A673 (cell line): ENCODE data around the gene SGK1. TPM values are rescaled to one million over a fixed set of nuclear protein-coding genes. Genes with fewer than 3 reads are reported as not detected.
A peak's percentile ranks its signal among the peaks of the same experiment; 100 is the strongest.
"Not testable (repeated sequence)": the region's sequence is repeated elsewhere in the genome, so short reads cannot be mapped to it uniquely, and the experiment has no call there.

Experiments used
- BruUV-seq: library from RNA; stranded (reverse); fragments of 400-500 nt; replicated peaks from 2 replicates; lab custom pipeline; 2021; lab: Mats Ljungman, UMichigan
- CTCF ChIA-PET: fragments of 300-600 bp; sonication (Branson Sonifier 250); formaldehyde crosslinking; loops from one replicate; lab custom pipeline; 2022; ENCODE audit warnings: antibody characterized with exemption; lab: Charles Lee
- POLR2A ChIA-PET: fragments of 300-600 bp; sonication (Branson Sonifier 250); formaldehyde crosslinking; loops from one replicate; lab custom pipeline; 2022; ENCODE audit warnings: antibody characterized with exemption; ENCODE audit not compliant: low non-redundant PET; lab: Charles Lee
- DNase-seq: peaks from one replicate; pipeline ENCODE4 v3.0.0-alpha.2; 2015; ENCODE audit warnings: low spot score
- H3K27ac ChIP-seq: fragments of 200-600 bp; sonication (generic); 2 replicates; pipeline ENCODE4 v1.5.1; 2016; ENCODE audit warnings: mixed run types, low read depth, mild to moderate bottlenecking, mixed read lengths, antibody characterized with exemption, low read length; ENCODE audit not compliant: poor library complexity, severe bottlenecking
- H3K27me3 ChIP-seq: fragments of 200-600 bp; sonication (generic); replicated peaks from 2 replicates; pipeline ENCODE4 v1.6.1; 2017; ENCODE audit warnings: mixed run types, low read depth, mild to moderate bottlenecking, mixed read lengths, antibody characterized with exemption, low read length; ENCODE audit not compliant: insufficient read depth, poor library complexity
- H3K36me3 ChIP-seq: fragments of 200-600 bp; sonication (generic); 2 replicates; pipeline ENCODE4 v1.6.1; 2016; ENCODE audit warnings: mixed run types, mild to moderate bottlenecking, mixed read lengths, antibody characterized with exemption, low read length; ENCODE audit not compliant: insufficient read depth, poor library complexity, severe bottlenecking
- H3K4me1 ChIP-seq: fragments of 200-600 bp; sonication (generic); 2 replicates; pipeline ENCODE4 v1.6.1; 2017; ENCODE audit warnings: mixed run types, mild to moderate bottlenecking, mixed read lengths, antibody characterized with exemption, low read length; ENCODE audit not compliant: insufficient read depth, poor library complexity, severe bottlenecking
- H3K4me3 ChIP-seq: fragments of 200-600 bp; sonication (generic); 2 replicates; pipeline ENCODE4 v1.5.1; 2016; ENCODE audit warnings: low read depth, mixed run types, mild to moderate bottlenecking, mixed read lengths, low read length; ENCODE audit not compliant: poor library complexity, severe bottlenecking
- H3K9me3 ChIP-seq: fragments of 200-600 bp; sonication (generic); 2 replicates; pipeline ENCODE4 v1.6.1; 2016; ENCODE audit warnings: mixed run types, low read depth, mild to moderate bottlenecking, mixed read lengths, antibody characterized with exemption, low read length; ENCODE audit not compliant: poor library complexity, severe bottlenecking
- EZH2 ChIP-seq: fragments of 200-600 bp; sonication (generic); IDR thresholded peaks from 2 replicates; pipeline ENCODE4 v1.6.1; 2017; ENCODE audit warnings: borderline replicate concordance, low read depth, mild to moderate bottlenecking, mixed read lengths, antibody characterized with exemption, low read length; ENCODE audit not compliant: poor library complexity, severe bottlenecking
- intact Hi-C: fragments of 100-400 bp; cut with micrococcal nuclease; formaldehyde crosslinking; loops from one replicate; pipeline ENCODE4 v1.10.0; 2022; ENCODE audit not compliant: unreplicated experiment
- total RNA-seq: library from RNA; stranded (reverse); gene quantifications from 2 replicates; pipeline ENCODE4 v1.2.3, GENCODE V29; 2021
- TF ChIP-seq, protein P1 (sequence below): fragments of 300-800, 200-600 bp; sonication (generic); conservative IDR thresholded peaks from 2 replicates; pipeline ENCODE4 v1.5.1; 2017; ENCODE audit warnings: low read depth, mild to moderate bottlenecking, antibody characterized with exemption, low read length, moderate library complexity, mixed read lengths

Gene SGK1
- total RNA-seq, 1 experiment from 2014 or later: 73.3 TPM

- no TSS peak for BruUV-seq
- TF ChIP-seq, protein P1, sequence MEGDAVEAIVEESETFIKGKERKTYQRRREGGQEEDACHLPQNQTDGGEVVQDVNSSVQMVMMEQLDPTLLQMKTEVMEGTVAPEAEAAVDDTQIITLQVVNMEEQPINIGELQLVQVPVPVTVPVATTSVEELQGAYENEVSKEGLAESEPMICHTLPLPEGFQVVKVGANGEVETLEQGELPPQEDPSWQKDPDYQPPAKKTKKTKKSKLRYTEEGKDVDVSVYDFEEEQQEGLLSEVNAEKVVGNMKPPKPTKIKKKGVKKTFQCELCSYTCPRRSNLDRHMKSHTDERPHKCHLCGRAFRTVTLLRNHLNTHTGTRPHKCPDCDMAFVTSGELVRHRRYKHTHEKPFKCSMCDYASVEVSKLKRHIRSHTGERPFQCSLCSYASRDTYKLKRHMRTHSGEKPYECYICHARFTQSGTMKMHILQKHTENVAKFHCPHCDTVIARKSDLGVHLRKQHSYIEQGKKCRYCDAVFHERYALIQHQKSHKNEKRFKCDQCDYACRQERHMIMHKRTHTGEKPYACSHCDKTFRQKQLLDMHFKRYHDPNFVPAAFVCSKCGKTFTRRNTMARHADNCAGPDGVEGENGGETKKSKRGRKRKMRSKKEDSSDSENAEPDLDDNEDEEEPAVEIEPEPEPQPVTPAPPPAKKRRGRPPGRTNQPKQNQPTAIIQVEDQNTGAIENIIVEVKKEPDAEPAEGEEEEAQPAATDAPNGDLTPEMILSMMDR: no peak
- no peak for TF ChIP-seq EZH2
- no peak overlapping the region for H3K27ac ChIP-seq
- peaks cover 9% of the 10 kb centered on the region for H3K4me1 ChIP-seq
- ChIA-PET CTCF (interaction anchor here (0.9 kb wide), 1 partner anchor 458 kb away, joined by 3 read pairs; no protein-coding TSS in a partner anchor), POLR2A (no interaction called here)
- H3K36me3 ChIP-seq: no peaks in the 10 kb centered on the region
- peak; percentile 84 for DNase-seq
- H3K27me3 ChIP-seq: no peaks in the 10 kb centered on the region
- intact Hi-C loops: no loop called here
- no peaks in the 10 kb centered on the region for H3K9me3 ChIP-seq
- no peak overlapping the region for H3K4me3 ChIP-seq
These were observed 135.4 kb downstream of the SGK1 start for GRCh38 chr6:134182528-134182927.

GRCh38 chr6:134181726-134182125 lies 136.2 kb downstream of the SGK1 start:
- H3K36me3 ChIP-seq, H3K4me1 ChIP-seq, H3K9me3 ChIP-seq, intact Hi-C loops, POLR2A ChIA-PET, H3K4me3 ChIP-seq, H3K27ac ChIP-seq, H3K27me3 ChIP-seq, BruUV-seq, DNase-seq: not testable (repeated sequence)
- CTCF ChIA-PET: interaction anchor here (0.9 kb wide), 1 partner anchor 459 kb away, joined by 3 read pairs; no protein-coding TSS in a partner anchor

DNA sequence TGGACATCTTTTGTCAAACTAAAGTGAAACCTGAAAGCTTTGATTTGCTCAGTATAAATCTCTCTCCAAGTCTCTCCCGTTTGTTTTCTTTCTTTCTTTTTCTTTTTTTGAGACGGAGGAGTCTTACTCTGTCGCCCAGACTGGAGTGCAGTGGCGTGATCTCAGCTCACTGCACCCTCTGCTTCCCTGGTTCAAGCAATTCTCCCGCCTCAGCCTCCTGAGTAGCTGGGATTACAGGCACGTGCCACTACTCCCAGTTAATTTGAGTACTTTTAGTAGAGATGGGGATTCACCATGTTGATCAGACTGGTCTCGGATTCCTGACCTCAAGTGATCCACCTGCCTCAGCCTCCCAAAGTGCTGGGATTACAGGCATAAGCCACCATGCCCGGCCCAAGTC lies 136.7 kb downstream of the SGK1 start:
- H3K27ac ChIP-seq, BruUV-seq, CTCF ChIA-PET, H3K4me1 ChIP-seq, POLR2A ChIA-PET, H3K4me3 ChIP-seq, H3K27me3 ChIP-seq, DNase-seq, H3K36me3 ChIP-seq, H3K9me3 ChIP-seq, intact Hi-C loops: not testable (repeated sequence)

GRCh38 chr6:134180540-134180939 lies 137.4 kb downstream of the SGK1 start:
- intact Hi-C loops, DNase-seq, H3K36me3 ChIP-seq, H3K9me3 ChIP-seq, H3K27ac ChIP-seq, POLR2A ChIA-PET, CTCF ChIA-PET, H3K4me1 ChIP-seq, BruUV-seq, H3K4me3 ChIP-seq, H3K27me3 ChIP-seq: not testable (repeated sequence)
